H1 (cell line): Measurements from ENCODE around the gene SNX15. TPM values are rescaled to one million over a fixed set of nuclear protein-coding genes. Genes with fewer than 3 reads are reported as not detected.

Source experiments
- CTCF ChIA-PET: fragments of 300-600 bp; sonication (Branson Sonifier 250); formaldehyde crosslinking; loops from one replicate; lab custom pipeline; 2021; ENCODE audit not compliant: partially characterized antibody; lab: Charles Lee
- POLR2A ChIA-PET: fragments of 300-600 bp; sonication (Branson Sonifier 250); formaldehyde crosslinking; loops from one replicate; lab custom pipeline; 2021; ENCODE audit warnings: inconsistent platforms; ENCODE audit not compliant: partially characterized antibody; lab: Charles Lee
- DNase-seq, 2 experiments: peaks; one replicate each; pipeline versions ENCODE4 v3.0.0 to v3.0.0-alpha.2; 2010 to 2022; ENCODE audit warnings: low spot score in 2 of 2, low read depth in 1 of 2, mixed read lengths in 1 of 2
- FAIRE-seq: peaks from 2 replicates; lab custom pipeline; 2011; peaks lifted over from hg19 to GRCh38; lab: Jason Lieb, UNC
- H2AFZ ChIP-seq: 2 replicates; pipeline ENCODE4 v1.8.1; 2012; ENCODE audit warnings: low read length, inconsistent platforms
- H2AK5ac ChIP-seq: 2 replicates; pipeline ENCODE4 v1.6.1; 2013; ENCODE audit warnings: low read depth, low read length
- H2BK120ac ChIP-seq: replicated peaks from 2 replicates; pipeline ENCODE3; 2013; ENCODE audit warnings: low read depth, low read length, inconsistent platforms
- H2BK12ac ChIP-seq: 2 replicates; pipeline ENCODE4 v1.6.1; 2013; ENCODE audit warnings: low read depth, low read length
- H2BK15ac ChIP-seq: 2 replicates; pipeline ENCODE4 v1.6.1; 2013; ENCODE audit warnings: low read length
- H2BK20ac ChIP-seq: 2 replicates; pipeline ENCODE4 v1.6.1; 2013; ENCODE audit warnings: low read length
- H2BK5ac ChIP-seq: 2 replicates; pipeline ENCODE4 v1.6.1; 2013; ENCODE audit warnings: low read depth, low read length
- H3K14ac ChIP-seq: 2 replicates; pipeline ENCODE4 v1.6.1; 2013; ENCODE audit warnings: inconsistent platforms; ENCODE audit not compliant: insufficient read length
- H3K18ac ChIP-seq: 2 replicates; pipeline ENCODE4 v1.6.1; 2013; ENCODE audit warnings: low read length; ENCODE audit errors: extremely low read depth
- H3K23ac ChIP-seq: 2 replicates; pipeline ENCODE4 v1.6.1; 2013; ENCODE audit warnings: inconsistent platforms; ENCODE audit not compliant: insufficient read length
- H3K23me2 ChIP-seq: 2 replicates; pipeline ENCODE4 v1.6.1; 2013; ENCODE audit warnings: low read depth, low read length
- H3K27ac ChIP-seq: 2 replicates; pipeline ENCODE4 v1.6.1; 2011; ENCODE audit warnings: low read depth, low read length, inconsistent platforms
- H3K27me3 ChIP-seq, 4 experiments: replicated peaks in 1 of 4; 1 replicate in 1 of 4; 2 replicates in 3 of 4; pipeline versions ENCODE4 v1.6.1 to v1.8.1; 2011 to 2013; ENCODE audit warnings: low read length in 3 of 4, mild to moderate bottlenecking in 3 of 4, inconsistent platforms in 2 of 4, mixed read lengths in 2 of 4, moderate library complexity in 1 of 4; ENCODE audit not compliant: control insufficient read depth in 3 of 4, insufficient read depth in 3 of 4; ENCODE audit errors: extremely low read depth in 1 of 4
- H3K36me3 ChIP-seq, 4 experiments: 2 replicates each; pipeline versions ENCODE4 v1.6.1 to v1.8.1; 2011 to 2013; ENCODE audit warnings: mild to moderate bottlenecking in 4 of 4, low read length in 3 of 4, moderate library complexity in 2 of 4, control low read depth in 1 of 4, inconsistent platforms in 1 of 4; ENCODE audit not compliant: insufficient read depth in 4 of 4, control insufficient read depth in 2 of 4
- H3K4ac ChIP-seq: replicated peaks from 2 replicates; pipeline ENCODE3; 2013; ENCODE audit warnings: low read length, low read depth, mixed read lengths, inconsistent platforms; ENCODE audit not compliant: insufficient read length
- H3K4me1 ChIP-seq, 4 experiments: replicated peaks in 1 of 4; 1 replicate in 1 of 4; 2 replicates in 3 of 4; pipeline versions ENCODE4 v1.6.1 to v1.8.1; 2011 to 2013; ENCODE audit warnings: low read length in 3 of 4, inconsistent platforms in 2 of 4, mixed read lengths in 1 of 4; ENCODE audit not compliant: insufficient read depth in 4 of 4, control insufficient read depth in 3 of 4
- H3K4me2 ChIP-seq, 2 experiments: 2 replicates each; pipeline versions ENCODE4 v1.6.1 to v1.8.1; 2011 to 2013; ENCODE audit warnings: low read depth in 2 of 2, low read length in 2 of 2, control low read depth in 1 of 2, inconsistent platforms in 1 of 2, mild to moderate bottlenecking in 1 of 2; ENCODE audit not compliant: insufficient read depth in 1 of 2
- H3K4me3 ChIP-seq, 4 experiments: fragments of 200-600, 300-600 bp in 1 of 4; sonication (generic), shearing (Covaris generic), sonication (Bioruptor Twin) in 1 of 4; 2 replicates each; pipeline versions ENCODE4 v1.5.1 to v1.8.1; 2011 to 2016; ENCODE audit warnings: low read length in 4 of 4, low read depth in 3 of 4, control low read depth in 2 of 4, inconsistent platforms in 2 of 4, mild to moderate bottlenecking in 2 of 4, mixed read lengths in 1 of 4, moderate library complexity in 1 of 4; ENCODE audit not compliant: insufficient read depth in 2 of 4; ENCODE audit errors: extremely low read depth in 1 of 4
- H3K56ac ChIP-seq: replicated peaks from 2 replicates; pipeline ENCODE3; 2013; ENCODE audit warnings: low read depth, mild to moderate bottlenecking, mixed read lengths, low read length, inconsistent platforms; ENCODE audit not compliant: insufficient read length
- H3K79me1 ChIP-seq: 2 replicates; pipeline ENCODE4 v1.6.1; 2013; ENCODE audit warnings: low read depth, low read length, control low read depth
- H3K79me2 ChIP-seq, 2 experiments: 2 replicates each; pipeline versions ENCODE4 v1.6.1 to v1.8.1; 2012 to 2013; ENCODE audit warnings: low read length in 2 of 2, mild to moderate bottlenecking in 2 of 2, inconsistent platforms in 1 of 2; ENCODE audit not compliant: insufficient read depth in 2 of 2, control insufficient read depth in 1 of 2
- H3K9ac ChIP-seq, 4 experiments: replicated peaks in 1 of 4; 1 replicate in 1 of 4; 2 replicates in 3 of 4; pipeline versions ENCODE4 v1.6.1 to v1.8.1; 2011 to 2013; ENCODE audit warnings: low read depth in 3 of 4, low read length in 3 of 4, control low read depth in 2 of 4, mild to moderate bottlenecking in 2 of 4, moderate library complexity in 2 of 4, inconsistent platforms in 1 of 4; ENCODE audit errors: extremely low read depth in 1 of 4
- H3K9me3 ChIP-seq, 2 experiments: 2 replicates each; pipeline versions ENCODE4 v1.6.1 to v1.8.1; 2012 to 2013; ENCODE audit warnings: mild to moderate bottlenecking in 2 of 2, moderate library complexity in 2 of 2, control low read depth in 1 of 2, inconsistent platforms in 1 of 2, low read depth in 1 of 2, low read length in 1 of 2, mixed read lengths in 1 of 2; ENCODE audit not compliant: insufficient read depth in 2 of 2
- H4K20me1 ChIP-seq, 2 experiments: replicated peaks in 1 of 2; 2 replicates each; pipeline versions ENCODE3 to v1.8.1; 2011 to 2013; ENCODE audit warnings: inconsistent platforms in 2 of 2, low read length in 2 of 2, mild to moderate bottlenecking in 1 of 2; ENCODE audit not compliant: insufficient read depth in 2 of 2, control insufficient read depth in 1 of 2
- H4K5ac ChIP-seq: 2 replicates; pipeline ENCODE4 v1.6.1; 2013; ENCODE audit warnings: low read length, low read depth, mixed read lengths, inconsistent platforms; ENCODE audit not compliant: insufficient read length
- H4K8ac ChIP-seq: 2 replicates; pipeline ENCODE4 v1.8.0; 2013; ENCODE audit warnings: mild to moderate bottlenecking, moderate library complexity, low read length, inconsistent platforms; ENCODE audit not compliant: insufficient read depth; ENCODE audit errors: extremely low read depth
- H4K91ac ChIP-seq: replicated peaks from 2 replicates; pipeline ENCODE3; 2013; ENCODE audit warnings: low read length, mixed read lengths, inconsistent platforms; ENCODE audit not compliant: insufficient read length
- ASH2L ChIP-seq: fragments of 200-600, 300-600 bp; sonication (generic); IDR thresholded peaks from one replicate; pipeline ENCODE4 v1.7.1; 2017; ENCODE audit warnings: low read length
- BACH1 ChIP-seq: IDR thresholded peaks from 2 replicates; pipeline ENCODE4 v1.6.1; 2012; ENCODE audit warnings: low read length, improper control_type of control experiment
- BRCA1 ChIP-seq: IDR thresholded peaks from 2 replicates; pipeline ENCODE4 v1.6.1; 2012; ENCODE audit warnings: low read depth, low read length, improper control_type of control experiment
- EP300 ChIP-seq, 2 experiments: IDR thresholded peaks; 1 replicate in 1 of 2; 2 replicates in 1 of 2; pipeline ENCODE4 v1.6.1; 2011 to 2012; ENCODE audit warnings: low read depth in 2 of 2, low read length in 2 of 2, mild to moderate bottlenecking in 2 of 2, borderline replicate concordance in 1 of 2, inconsistent platforms in 1 of 2, moderate library complexity in 1 of 2
- GABPA ChIP-seq: IDR thresholded peaks from 2 replicates; pipeline ENCODE4 v1.6.1; 2011; ENCODE audit warnings: mild to moderate bottlenecking, low read length, moderate library complexity, borderline replicate concordance; ENCODE audit not compliant: insufficient read depth
- HDAC6 ChIP-seq: IDR thresholded peaks from one replicate; pipeline ENCODE4 v1.7.1; 2012; ENCODE audit warnings: low read depth, mild to moderate bottlenecking, inconsistent platforms, low read length, moderate library complexity
- JUN ChIP-seq: IDR thresholded peaks from 2 replicates; pipeline ENCODE4 v1.6.1; 2011; ENCODE audit warnings: low read depth, mild to moderate bottlenecking, improper control_type of control experiment, low read length
- KDM1A ChIP-seq: fragments of 200-600, 300-600 bp; sonication (generic); IDR thresholded peaks from 2 replicates; pipeline ENCODE4 v1.7.1; 2016; ENCODE audit warnings: mild to moderate bottlenecking, low read length, borderline replicate concordance
- TAF1 ChIP-seq: IDR thresholded peaks from 2 replicates; pipeline ENCODE4 v1.6.1; 2011; ENCODE audit warnings: mild to moderate bottlenecking, low read depth, low read length
- YY1 ChIP-seq: IDR thresholded peaks from 2 replicates; pipeline ENCODE4 v1.6.1; 2011; ENCODE audit warnings: low read depth, mild to moderate bottlenecking, low read length
- WGBS, 2 experiments: shearing (Covaris generic) in 1 of 2; methylation state at CpG; one replicate each; pipeline versions ENCODE4 v1.1.6 to v1.1.7; 2013 to 2015; ENCODE audit warnings: low lambda C conversion rate in 2 of 2, mixed read lengths in 2 of 2, inconsistent platforms in 1 of 2, low coverage in 1 of 2, missing lambda C conversion rate in 1 of 2; ENCODE audit not compliant: insufficient replicate concordance in 2 of 2, insufficient coverage in 1 of 2, insufficient read length in 1 of 2; ENCODE audit errors: extremely low coverage in 1 of 2, missing lambda C conversion rate in 1 of 2; 5-methylcytosine and 5-hydroxymethylcytosine counted together
- polyA plus RNA-seq, 7 experiments: library from polyadenylated mRNA; depleted of rRNA in 3 of 7; stranded (reverse) in 5 of 7; unstranded in 2 of 7; fragments of >200 nt in 5 of 7; fragments of 200-250 nt in 2 of 7; gene quantifications; 1 replicate in 5 of 7; 2 replicates in 1 of 7; 4 replicates in 1 of 7; pipeline versions ENCODE4 v1.2.1 to v1.2.3, GENCODE V29; 2011 to 2013; ENCODE audit warnings: missing spikeins in 2 of 7, mixed read lengths in 2 of 7
- total RNA-seq: library from RNA; stranded (reverse); fragmentation: NEBNext Ultra II Directional; extraction: Animal tissue kit (Norgen Biotek cat#: 25700); gene quantifications from 2 replicates; pipeline ENCODE4 v1.2.1, GENCODE V29; 2021
- TF ChIP-seq, protein P1 (sequence below): IDR thresholded peaks from 2 replicates; pipeline ENCODE4 v1.6.1; 2011; ENCODE audit warnings: low read length, improper control_type of control experiment
- TF ChIP-seq, protein P2 (sequence below): IDR thresholded peaks from 2 replicates; pipeline ENCODE4 v1.6.1; 2011; ENCODE audit warnings: low read depth, mild to moderate bottlenecking, low read length; ENCODE audit not compliant: insufficient read depth

The SNX15 gene
- total and polyA plus RNA-seq, 2 of the 8 experiments (the other 6 are each of a cell fraction or from before 2014, with no cell fraction given): 13.0 to 18.3 TPM

- H2AFZ ChIP-seq: no peak overlapping the region
- H2BK12ac ChIP-seq: no peak overlapping the region
- no peak for FAIRE-seq
- 74% methylated on average over 3 of the region's 3 CpGs; no CpG with 5 or more reads in 1 of the 2 experiments for WGBS, 2 experiments
- no peak overlapping the region for H3K27ac ChIP-seq
- peaks cover 2% of the 10 kb centered on the region; the same call in 1 of the 2 replicates for H3K23me2 ChIP-seq
- no peak overlapping the region for H4K8ac ChIP-seq
- no peak overlapping the region for H3K4me2 ChIP-seq
- no peak overlapping the region for H3K4me3 ChIP-seq
- peak in 1 of 2 experiments; percentile 86 for DNase-seq
- no peak overlapping the region for H4K5ac ChIP-seq
- no peak overlapping the region for H3K4ac ChIP-seq
- peaks cover 6 to 37% of the 10 kb centered on the region in 2 experiments for H3K79me2 ChIP-seq
- H2BK15ac ChIP-seq: no peak overlapping the region
- peaks cover 6 to 11% of the 10 kb centered on the region in 2 experiments for H4K20me1 ChIP-seq
- H3K79me1 ChIP-seq: peaks cover 10% of the 10 kb centered on the region; the same call in 1 of the 2 replicates
- no peak overlapping the region for H3K14ac ChIP-seq
- ChIA-PET CTCF (interaction anchor here (0.6 to 4.7 kb wide), 25 partner anchors 11 to 482 kb away, joined by 3 to 28 read pairs (median 4); partner anchors contain the start of genes ARL2, NAALADL1 and PYGM), POLR2A (interaction anchor here (0.7 to 21.6 kb wide), 10 partner anchors 9 to 316 kb away, joined by 3 to 230 read pairs (median 3); partner anchors contain the start of genes ARL2, FAU, MRPL49 and VPS51)
- no peak overlapping the region for H3K23ac ChIP-seq
- H3K9ac ChIP-seq: no peak overlapping the region
- H3K27me3 ChIP-seq: no peaks in the 10 kb centered on the region
- no peak overlapping the region for H4K91ac ChIP-seq
- no peaks in the 10 kb centered on the region for H3K9me3 ChIP-seq
- no peak overlapping the region for H2BK20ac ChIP-seq
- no peak overlapping the region for H3K18ac ChIP-seq
- no peak overlapping the region for H2AK5ac ChIP-seq
- H3K4me1 ChIP-seq: peaks cover 0 to 6% (median 2%) of the 10 kb centered on the region in 4 experiments; a peak in 4 of 7 replicates
- no peak overlapping the region for H3K56ac ChIP-seq
- no peak overlapping the region for H2BK5ac ChIP-seq
- H3K36me3 ChIP-seq: peaks cover 20 to 41% (median 36%) of the 10 kb centered on the region in 4 experiments
- no peak overlapping the region for H2BK120ac ChIP-seq
- TF ChIP-seq EP300 (IDR thresholded peaks at IDR 0.05; ENCODE audit: borderline replicate concordance in 1 of 2, low read depth in 2 of 2, low read length in 2 of 2): no peak
- no peak for TF ChIP-seq BRCA1
- 0 out of 2 replicates have a peak, but pooled peaks have one; percentile 37 for TF ChIP-seq YY1
- TF ChIP-seq ASH2L: no peak
- no peak for TF ChIP-seq TAF1
- TF ChIP-seq, protein P1, sequence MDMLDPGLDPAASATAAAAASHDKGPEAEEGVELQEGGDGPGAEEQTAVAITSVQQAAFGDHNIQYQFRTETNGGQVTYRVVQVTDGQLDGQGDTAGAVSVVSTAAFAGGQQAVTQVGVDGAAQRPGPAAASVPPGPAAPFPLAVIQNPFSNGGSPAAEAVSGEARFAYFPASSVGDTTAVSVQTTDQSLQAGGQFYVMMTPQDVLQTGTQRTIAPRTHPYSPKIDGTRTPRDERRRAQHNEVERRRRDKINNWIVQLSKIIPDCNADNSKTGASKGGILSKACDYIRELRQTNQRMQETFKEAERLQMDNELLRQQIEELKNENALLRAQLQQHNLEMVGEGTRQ: no peak
- peak; percentile 72; the same call in 1 of the 2 replicates for TF ChIP-seq GABPA
- TF ChIP-seq, protein P2, sequence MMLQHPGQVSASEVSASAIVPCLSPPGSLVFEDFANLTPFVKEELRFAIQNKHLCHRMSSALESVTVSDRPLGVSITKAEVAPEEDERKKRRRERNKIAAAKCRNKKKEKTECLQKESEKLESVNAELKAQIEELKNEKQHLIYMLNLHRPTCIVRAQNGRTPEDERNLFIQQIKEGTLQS: no peak
- no peak for TF ChIP-seq KDM1A
- no peak for TF ChIP-seq JUN
- no peak for TF ChIP-seq BACH1
- no peak for TF ChIP-seq HDAC6
Measured at GRCh38 chr11:65078151-65078550, 50.9 kb downstream of the SNX15 start.
